ENCODE measurements around the gene CACNA2D3.

DNA sequence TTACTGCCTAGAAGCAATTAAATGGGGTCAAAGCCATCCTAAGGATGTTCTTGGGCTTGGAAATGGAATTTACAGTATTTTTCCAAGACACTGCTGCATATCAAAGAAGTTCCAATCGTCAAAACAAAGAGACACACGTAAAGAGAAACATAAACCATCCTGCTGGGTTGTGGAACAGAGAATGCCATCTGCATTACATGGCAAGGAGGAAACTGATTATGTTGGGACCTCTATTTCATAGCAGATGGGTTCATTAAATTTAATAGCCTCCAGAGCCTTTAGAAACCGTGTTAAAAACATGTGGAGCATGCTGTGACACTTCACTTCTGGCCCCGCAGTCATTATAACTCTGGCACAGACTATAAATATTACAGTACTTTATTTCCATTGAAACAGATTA is 650.9 kb downstream of the CACNA2D3 start:
- TF ChIP-seq, protein P1, sequence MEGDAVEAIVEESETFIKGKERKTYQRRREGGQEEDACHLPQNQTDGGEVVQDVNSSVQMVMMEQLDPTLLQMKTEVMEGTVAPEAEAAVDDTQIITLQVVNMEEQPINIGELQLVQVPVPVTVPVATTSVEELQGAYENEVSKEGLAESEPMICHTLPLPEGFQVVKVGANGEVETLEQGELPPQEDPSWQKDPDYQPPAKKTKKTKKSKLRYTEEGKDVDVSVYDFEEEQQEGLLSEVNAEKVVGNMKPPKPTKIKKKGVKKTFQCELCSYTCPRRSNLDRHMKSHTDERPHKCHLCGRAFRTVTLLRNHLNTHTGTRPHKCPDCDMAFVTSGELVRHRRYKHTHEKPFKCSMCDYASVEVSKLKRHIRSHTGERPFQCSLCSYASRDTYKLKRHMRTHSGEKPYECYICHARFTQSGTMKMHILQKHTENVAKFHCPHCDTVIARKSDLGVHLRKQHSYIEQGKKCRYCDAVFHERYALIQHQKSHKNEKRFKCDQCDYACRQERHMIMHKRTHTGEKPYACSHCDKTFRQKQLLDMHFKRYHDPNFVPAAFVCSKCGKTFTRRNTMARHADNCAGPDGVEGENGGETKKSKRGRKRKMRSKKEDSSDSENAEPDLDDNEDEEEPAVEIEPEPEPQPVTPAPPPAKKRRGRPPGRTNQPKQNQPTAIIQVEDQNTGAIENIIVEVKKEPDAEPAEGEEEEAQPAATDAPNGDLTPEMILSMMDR (IDR thresholded peaks at IDR 0.05), result no peak
- TF ChIP-seq POLR2A (IDR thresholded peaks at IDR 0.05; ENCODE audit: low read length) (no peak), MAZ (IDR thresholded peaks at IDR 0.05; ENCODE audit: borderline replicate concordance, low read depth, low read length) (no peak), CEBPB (IDR thresholded peaks at IDR 0.05) (no peak), ESRRA (IDR thresholded peaks at IDR 0.05; ENCODE audit: borderline replicate concordance, low read length) (no peak)
- TF ChIP-seq, protein P2, sequence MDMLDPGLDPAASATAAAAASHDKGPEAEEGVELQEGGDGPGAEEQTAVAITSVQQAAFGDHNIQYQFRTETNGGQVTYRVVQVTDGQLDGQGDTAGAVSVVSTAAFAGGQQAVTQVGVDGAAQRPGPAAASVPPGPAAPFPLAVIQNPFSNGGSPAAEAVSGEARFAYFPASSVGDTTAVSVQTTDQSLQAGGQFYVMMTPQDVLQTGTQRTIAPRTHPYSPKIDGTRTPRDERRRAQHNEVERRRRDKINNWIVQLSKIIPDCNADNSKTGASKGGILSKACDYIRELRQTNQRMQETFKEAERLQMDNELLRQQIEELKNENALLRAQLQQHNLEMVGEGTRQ (IDR thresholded peaks at IDR 0.05), result no peak
- TF ChIP-seq, protein P3, sequence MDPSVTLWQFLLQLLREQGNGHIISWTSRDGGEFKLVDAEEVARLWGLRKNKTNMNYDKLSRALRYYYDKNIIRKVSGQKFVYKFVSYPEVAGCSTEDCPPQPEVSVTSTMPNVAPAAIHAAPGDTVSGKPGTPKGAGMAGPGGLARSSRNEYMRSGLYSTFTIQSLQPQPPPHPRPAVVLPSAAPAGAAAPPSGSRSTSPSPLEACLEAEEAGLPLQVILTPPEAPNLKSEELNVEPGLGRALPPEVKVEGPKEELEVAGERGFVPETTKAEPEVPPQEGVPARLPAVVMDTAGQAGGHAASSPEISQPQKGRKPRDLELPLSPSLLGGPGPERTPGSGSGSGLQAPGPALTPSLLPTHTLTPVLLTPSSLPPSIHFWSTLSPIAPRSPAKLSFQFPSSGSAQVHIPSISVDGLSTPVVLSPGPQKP (IDR thresholded peaks at IDR 0.05; ENCODE audit: low read depth, low read length), result no peak
- TF ChIP-seq, protein P4, sequence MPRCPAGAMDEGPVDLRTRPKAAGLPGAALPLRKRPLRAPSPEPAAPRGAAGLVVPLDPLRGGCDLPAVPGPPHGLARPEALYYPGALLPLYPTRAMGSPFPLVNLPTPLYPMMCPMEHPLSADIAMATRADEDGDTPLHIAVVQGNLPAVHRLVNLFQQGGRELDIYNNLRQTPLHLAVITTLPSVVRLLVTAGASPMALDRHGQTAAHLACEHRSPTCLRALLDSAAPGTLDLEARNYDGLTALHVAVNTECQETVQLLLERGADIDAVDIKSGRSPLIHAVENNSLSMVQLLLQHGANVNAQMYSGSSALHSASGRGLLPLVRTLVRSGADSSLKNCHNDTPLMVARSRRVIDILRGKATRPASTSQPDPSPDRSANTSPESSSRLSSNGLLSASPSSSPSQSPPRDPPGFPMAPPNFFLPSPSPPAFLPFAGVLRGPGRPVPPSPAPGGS (IDR thresholded peaks at IDR 0.05), result no peak

All from A549 (cell line).